A172 (cell line): ENCODE data around the gene THBD. TPM values are rescaled to one million over a fixed set of nuclear protein-coding genes. Genes with fewer than 3 reads are reported as not detected.
"Not testable (repeated sequence)": the region's sequence is repeated elsewhere in the genome, so short reads cannot be mapped to it uniquely, and the experiment has no call there.

Experiments
- DNase-seq: peaks from one replicate; pipeline ENCODE4 v3.0.0-alpha.2; 2015; ENCODE audit warnings: low spot score
- total RNA-seq: library from RNA; depleted of rRNA; stranded (reverse); fragments of >200 nt; shearing (Covaris generic); gene quantifications from 2 replicates; pipeline ENCODE4 v1.2.3, GENCODE V29; 2014

The THBD gene
- total RNA-seq, 1 experiment from 2014 or later: 0.07 TPM

- no peak for DNase-seq
Measured at GRCh38 chr20:23035731-23036130, 13.7 kb downstream of the THBD start.

- DNase-seq: no peak
Measured at GRCh38 chr20:23034721-23035671, 14.5 kb downstream of the THBD start, which contains the start of gene SSTR4. TSS of gene SSTR4 (plus strand) at chr20:23035312. CDS start at chr20:23035484, 172 bp downstream.

DNA sequence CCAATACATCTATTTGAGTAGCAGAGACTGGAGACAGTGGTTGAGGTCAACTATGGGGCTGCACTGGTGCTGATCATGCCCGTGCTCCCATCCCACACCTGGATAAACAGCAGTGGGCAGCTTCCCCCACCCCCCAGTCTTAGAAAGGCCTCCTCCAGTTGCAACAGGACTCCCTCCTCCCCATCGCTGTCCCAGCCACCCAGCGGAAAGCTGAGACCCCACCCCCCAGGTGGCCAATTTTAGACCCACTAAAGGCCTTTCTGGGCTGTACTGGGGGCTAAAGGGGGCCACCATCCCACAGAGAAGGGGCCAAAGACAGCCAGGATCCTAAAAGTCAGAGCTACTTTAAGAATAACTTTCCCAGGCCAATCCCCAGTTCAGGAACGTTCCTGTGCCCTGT, 15.6 kb downstream of the THBD start:
- DNase-seq: no peak

- DNase-seq: no peak
Measured at GRCh38 chr20:23032750-23033078, 16.8 kb downstream of the THBD start.

GRCh38 chr20:23032056-23032749, 17.3 kb downstream of the THBD start:
- no peak for DNase-seq

- no peak for DNase-seq
Measured at GRCh38 chr20:23031346-23031745, 18.1 kb downstream of the THBD start.

- DNase-seq: no peak
Measured at GRCh38 chr20:23029324-23029723, 20.1 kb downstream of the THBD start.

GRCh38 chr20:23028392-23028791, 21.1 kb downstream of the THBD start:
- no peak for DNase-seq

DNA sequence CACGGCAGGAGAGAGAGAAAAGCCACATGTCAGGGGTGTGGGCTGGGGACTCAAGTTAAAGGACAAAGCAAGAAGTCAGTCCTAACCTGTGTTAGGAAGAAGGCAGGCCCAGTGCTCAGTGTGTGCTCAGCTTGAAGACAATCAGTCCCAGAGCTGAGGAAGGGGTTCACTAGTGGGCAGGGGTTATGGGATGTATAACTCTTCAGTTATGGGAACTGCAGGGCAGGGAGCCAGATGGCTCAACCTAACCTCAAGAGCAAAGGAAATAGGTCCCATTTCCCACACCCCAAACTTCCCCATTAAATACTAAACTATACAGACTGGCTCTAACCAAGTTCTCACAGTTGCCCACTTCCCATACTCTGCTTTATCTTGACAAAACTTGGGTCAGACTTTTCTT, 21.8 kb downstream of the THBD start:
- DNase-seq: no peak

DNA sequence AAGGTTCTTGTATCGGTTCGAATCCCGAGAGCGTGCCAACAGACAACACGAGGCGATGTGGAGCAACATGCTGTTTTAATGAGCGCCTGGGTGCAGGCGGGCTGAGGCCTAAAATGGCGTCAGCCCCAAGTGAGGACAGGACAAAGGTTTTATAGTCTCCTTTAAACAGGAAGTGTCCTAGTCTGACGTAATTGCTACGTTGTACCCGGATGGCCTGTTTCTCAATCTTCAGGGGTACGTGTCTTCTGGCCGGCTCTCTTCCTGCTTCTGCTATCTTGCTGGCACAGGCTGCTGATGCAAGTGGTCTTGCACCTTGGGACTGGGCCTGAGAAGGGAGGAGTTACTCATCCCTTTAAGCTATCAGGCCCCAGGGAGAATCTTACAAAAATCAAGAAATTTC, 24.0 kb downstream of the THBD start:
- not testable (repeated sequence) for DNase-seq

DNA sequence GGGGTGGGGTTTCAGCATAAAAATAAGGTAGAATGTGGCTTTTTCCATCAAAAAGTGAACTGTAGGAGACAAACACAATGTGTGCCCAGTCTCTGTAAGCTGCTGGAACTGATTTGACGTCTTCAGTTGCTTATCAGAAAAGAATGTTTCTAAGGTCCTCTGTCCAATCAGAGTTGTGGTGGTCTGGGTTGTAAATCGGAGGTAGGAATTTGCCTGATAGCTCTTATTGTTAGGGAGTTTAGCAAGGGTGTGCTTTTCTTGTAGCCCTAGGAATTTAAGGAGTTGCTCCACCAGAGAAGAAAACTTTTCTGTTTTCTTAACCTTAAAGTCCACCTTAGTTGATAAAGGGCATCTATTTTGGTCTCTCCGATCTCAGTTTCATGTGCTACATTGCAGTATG, 24.8 kb downstream of the THBD start:
- DNase-seq: no peak

GRCh38 chr20:23023621-23024177, 25.8 kb downstream of the THBD start:
- no peak for DNase-seq

- DNase-seq: no peak
Measured at GRCh38 chr20:23022849-23023248, 26.6 kb downstream of the THBD start.

- no peak for DNase-seq
Measured at GRCh38 chr20:23021951-23022350, 27.5 kb downstream of the THBD start.

DNA sequence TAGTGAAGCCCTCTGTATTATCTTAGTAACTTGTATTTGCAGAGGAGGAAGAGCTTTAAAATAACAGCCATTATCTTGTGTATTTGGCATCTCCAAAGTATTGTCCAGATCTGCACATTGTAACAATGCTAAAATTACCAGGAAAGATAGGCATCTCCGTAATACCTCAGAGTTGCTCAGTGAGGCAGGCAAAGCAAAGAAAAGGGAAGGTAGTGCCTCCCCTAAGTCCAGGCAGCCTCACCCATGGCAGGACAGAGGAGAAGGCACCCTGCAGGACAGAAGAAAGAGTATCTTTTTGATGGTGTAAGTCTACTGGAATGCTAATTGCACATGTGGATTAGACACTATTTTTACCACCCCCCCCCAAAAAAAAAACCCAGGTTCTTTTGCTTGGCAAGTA, 27.9 kb downstream of the THBD start:
- DNase-seq: no peak

GRCh38 chr20:23020230-23021018, 29.0 kb downstream of the THBD start:
- DNase-seq: no peak

GRCh38 chr20:23019403-23019802, 30.1 kb downstream of the THBD start:
- no peak for DNase-seq

GRCh38 chr20:23018941-23019340, 30.5 kb downstream of the THBD start:
- DNase-seq: no peak

DNA sequence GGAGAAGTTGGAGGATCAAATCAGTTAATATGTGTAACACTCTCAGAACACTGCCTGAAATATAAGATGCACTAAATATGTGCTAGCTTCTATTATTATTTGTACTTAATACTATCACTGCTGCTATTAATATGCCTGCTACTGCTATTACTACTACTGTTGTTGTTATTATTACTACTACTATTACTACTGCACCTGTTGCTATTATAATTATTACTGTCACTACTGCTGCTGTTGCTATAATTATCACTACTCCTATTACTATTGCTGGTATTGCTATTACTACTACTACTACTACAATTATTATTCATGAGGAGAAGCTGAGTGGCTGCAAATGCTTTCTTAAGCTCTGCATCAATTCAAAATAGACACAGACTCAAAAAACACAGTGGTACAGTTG, 31.0 kb downstream of the THBD start:
- no peak for DNase-seq

- DNase-seq: no peak
Measured at GRCh38 chr20:23017516-23017915, 32.0 kb downstream of the THBD start.

- no peak for DNase-seq
Measured at GRCh38 chr20:23013429-23013828, 36.0 kb downstream of the THBD start.
